ES-I3 (cell line): Measurements from ENCODE around the gene DNMBP.
"Not testable (repeated sequence)": the region's sequence is repeated elsewhere in the genome, so short reads cannot be mapped to it uniquely, and the experiment has no call there.

Experiments used
- H3K36me3 ChIP-seq: 2 replicates; pipeline ENCODE4 v1.6.1; 2013; ENCODE audit warnings: mild to moderate bottlenecking, low read length, control low read depth, moderate library complexity; ENCODE audit not compliant: insufficient read depth
- H3K4me1 ChIP-seq: 2 replicates; pipeline ENCODE4 v1.6.1; 2013; ENCODE audit warnings: mild to moderate bottlenecking, control low read depth, low read length; ENCODE audit not compliant: insufficient read depth
- H3K9ac ChIP-seq: 2 replicates; pipeline ENCODE4 v1.6.1; 2013; ENCODE audit warnings: low read depth, mild to moderate bottlenecking, low read length, moderate library complexity
- H3K9me3 ChIP-seq: 2 replicates; pipeline ENCODE4 v1.6.1; 2013; ENCODE audit warnings: mild to moderate bottlenecking, low read length, moderate library complexity; ENCODE audit not compliant: control insufficient read depth, insufficient read depth

The DNMBP gene

DNA sequence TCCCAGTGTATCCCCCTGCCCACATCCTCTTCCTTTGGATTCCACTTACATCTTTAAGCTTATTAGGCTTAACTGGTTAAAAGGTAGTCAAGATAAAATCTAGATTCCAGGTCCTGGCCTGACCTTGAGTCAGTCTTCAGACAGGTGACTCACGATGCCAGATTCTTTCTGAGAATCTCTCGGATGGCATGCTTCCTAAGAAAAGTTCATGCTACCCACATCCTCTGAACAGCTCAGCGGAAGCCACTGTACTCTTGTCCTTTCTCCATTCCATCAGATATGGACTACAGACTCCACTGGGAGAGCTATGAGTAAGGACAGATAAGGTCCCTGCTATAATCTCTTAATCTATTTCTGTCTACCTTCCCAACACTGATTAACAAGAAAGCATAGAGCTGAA, 43.4 kb downstream of the DNMBP start:
- Histone ChIP-seq H3K9me3 (no peaks in the 10 kb centered on the region), H3K9ac (no peak overlapping the region), H3K4me1 (no peaks in the 10 kb centered on the region), H3K36me3 (no peaks in the 10 kb centered on the region)

DNA sequence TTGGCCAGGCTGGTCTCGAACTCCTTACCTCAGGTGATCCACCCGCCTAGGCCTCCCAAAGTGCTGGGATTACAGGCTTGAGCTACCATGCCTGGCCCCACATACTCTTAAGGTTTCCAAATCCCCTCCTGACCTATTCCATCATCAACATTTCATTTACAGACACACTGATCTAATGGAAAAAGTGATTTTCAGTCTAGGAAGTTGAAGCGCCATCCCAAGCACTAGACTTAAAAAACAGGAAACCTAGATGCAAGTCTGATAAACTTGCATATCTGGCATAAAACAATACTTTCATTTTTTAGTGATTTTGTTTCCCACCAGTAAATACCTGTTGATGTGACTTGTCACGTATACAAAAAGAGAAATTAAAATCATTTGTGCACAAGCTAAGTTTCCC, 44.0 kb downstream of the DNMBP start:
- no peak overlapping the region for H3K9ac ChIP-seq
- H3K36me3 ChIP-seq = no peaks in the 10 kb centered on the region
- no peaks in the 10 kb centered on the region for H3K9me3 ChIP-seq
- H3K4me1 ChIP-seq = no peaks in the 10 kb centered on the region

DNA sequence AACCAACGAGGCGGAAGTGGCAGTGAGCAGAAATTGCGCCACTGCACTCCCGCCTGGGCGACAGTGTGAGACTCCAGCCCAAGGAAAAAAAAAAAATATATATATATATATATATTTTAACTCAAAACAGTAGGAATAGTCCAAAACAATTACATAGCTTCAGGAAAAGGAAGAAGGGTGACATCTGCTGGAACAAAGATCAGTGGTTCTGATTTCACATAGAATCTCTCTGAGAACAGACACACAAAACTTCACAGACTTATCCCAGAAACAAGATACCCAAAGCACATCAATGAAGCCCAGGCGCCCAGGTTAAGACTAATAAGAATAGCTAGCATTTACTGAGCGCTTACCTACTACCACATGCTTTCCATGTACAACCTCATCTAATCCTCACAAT, 45.0 kb downstream of the DNMBP start:
- H3K4me1 ChIP-seq = no peaks in the 10 kb centered on the region
- no peak overlapping the region for H3K9ac ChIP-seq
- H3K36me3 ChIP-seq = no peaks in the 10 kb centered on the region
- no peaks in the 10 kb centered on the region for H3K9me3 ChIP-seq

DNA sequence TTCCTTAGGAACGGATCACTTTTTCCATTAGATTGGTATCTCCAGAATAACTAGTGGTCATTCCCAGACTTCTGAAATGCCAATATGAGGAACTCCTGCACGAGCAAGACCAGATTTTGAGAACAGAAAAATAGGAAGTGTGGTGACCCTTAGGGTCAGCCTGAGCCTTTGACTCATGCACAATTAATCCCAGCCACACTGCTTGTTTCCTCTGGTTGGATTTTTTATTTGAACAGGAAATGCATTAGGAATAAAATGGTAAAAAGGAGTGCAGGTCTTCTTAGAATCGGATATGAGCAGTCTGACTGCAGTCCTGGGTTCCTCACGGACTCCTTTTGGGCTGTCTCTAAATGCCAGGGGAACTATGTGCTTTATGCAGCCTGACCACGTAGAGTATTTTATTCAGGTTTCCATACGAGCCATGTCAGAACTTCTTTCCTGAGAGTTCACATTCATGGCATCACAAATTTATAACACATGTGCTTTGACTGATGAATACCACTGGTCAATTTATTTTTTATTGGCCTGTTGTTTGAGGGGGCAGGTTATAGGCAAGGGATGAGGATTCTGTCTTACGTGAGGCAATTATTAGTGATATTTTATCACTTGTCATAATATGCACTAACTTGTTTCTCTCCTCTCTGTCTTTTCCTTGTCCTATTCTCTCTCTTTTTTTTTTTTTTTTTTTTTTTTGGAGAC, 46.1 kb downstream of the DNMBP start:
- H3K9me3 ChIP-seq, H3K36me3 ChIP-seq, H3K9ac ChIP-seq, H3K4me1 ChIP-seq: not testable (repeated sequence)

DNA sequence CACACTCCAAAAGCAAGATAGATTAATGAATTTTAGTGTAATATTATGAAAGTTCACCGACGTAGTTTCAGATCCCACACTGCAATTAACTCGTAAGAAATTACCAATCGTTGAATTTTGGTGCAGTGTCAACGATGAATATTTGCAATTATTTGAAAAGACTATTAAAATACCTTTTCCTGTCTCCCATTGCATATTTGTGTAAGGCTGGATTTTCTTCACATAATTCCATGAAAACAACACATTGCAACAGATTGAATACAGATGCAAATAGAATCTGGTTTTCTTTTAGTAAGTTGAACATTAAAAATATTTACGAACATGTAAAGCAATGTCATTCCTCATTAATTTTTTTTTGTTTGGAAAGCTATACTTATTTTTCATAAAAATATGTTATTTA, 50.9 kb downstream of the DNMBP start:
- H3K36me3 ChIP-seq = peaks cover 25% of the 10 kb centered on the region
- H3K4me1 ChIP-seq = no peaks in the 10 kb centered on the region
- H3K9ac ChIP-seq = no peak overlapping the region
- no peaks in the 10 kb centered on the region; the same call in 1 of the 2 replicates for H3K9me3 ChIP-seq

DNA sequence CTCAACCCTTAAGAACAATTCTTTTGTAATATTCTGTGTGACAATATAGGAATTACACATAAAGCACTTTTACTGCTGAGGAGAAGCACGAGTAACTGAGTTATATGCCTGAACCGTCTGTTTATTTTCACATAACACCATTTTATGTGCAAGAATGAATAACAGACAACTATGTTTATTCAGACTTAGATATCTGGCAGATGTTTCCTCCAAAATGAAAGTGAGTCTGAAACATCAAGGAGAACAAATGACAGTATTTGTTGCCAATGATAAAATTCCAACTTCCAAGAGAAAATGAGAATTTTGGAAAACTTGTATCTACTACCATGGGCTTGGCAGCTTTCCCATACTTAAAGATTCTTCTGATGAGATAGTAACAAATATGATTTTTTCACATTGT, 51.4 kb downstream of the DNMBP start:
- peaks cover 25% of the 10 kb centered on the region for H3K36me3 ChIP-seq
- no peaks in the 10 kb centered on the region; the same call in 1 of the 2 replicates for H3K9me3 ChIP-seq
- H3K9ac ChIP-seq = no peak overlapping the region
- no peaks in the 10 kb centered on the region for H3K4me1 ChIP-seq

DNA sequence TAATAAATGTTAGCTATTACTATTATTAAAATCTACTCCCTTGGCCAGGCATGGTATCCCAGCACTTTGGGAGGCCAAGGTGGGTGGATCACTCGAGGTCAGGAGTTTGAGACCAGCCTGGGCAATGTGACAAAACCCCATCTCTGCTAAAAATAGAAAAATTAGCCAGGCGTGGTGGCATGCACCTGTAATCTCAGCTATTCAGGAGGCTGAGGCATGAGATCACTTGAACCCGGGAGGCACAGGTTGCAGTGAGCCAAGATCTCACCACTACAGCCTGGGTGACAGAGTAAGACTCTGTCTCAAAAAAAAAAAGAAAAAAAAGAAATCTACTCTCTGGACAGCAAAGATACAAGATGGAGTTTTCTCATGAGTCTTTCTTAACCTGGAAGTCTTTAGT, 56.2 kb downstream of the DNMBP start:
- peaks cover 28% of the 10 kb centered on the region for H3K36me3 ChIP-seq
- H3K9ac ChIP-seq, H3K9me3 ChIP-seq, H3K4me1 ChIP-seq: not testable (repeated sequence)

DNA sequence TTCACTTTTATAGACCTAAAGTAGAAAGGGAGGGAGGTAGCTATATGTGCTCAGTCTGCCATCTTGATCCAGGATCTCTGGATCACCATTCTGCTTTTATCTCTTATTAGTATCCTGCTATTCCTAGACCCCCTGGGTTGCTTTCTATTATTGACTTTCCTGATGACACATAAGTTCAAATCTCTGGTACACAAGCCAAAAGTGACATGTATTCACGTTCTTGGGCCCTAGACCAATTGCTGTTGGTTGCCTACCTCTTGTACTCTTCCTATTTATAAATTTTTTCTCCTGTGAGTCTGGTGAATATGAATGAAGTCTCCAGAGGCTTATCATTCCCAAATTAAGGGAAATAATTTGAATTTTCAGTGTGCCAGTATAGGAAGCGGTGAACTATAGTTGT, 56.9 kb downstream of the DNMBP start:
- peaks cover 28% of the 10 kb centered on the region for H3K36me3 ChIP-seq
- no peaks in the 10 kb centered on the region for H3K4me1 ChIP-seq
- no peak overlapping the region for H3K9ac ChIP-seq
- no peaks in the 10 kb centered on the region; the same call in 1 of the 2 replicates for H3K9me3 ChIP-seq

DNA sequence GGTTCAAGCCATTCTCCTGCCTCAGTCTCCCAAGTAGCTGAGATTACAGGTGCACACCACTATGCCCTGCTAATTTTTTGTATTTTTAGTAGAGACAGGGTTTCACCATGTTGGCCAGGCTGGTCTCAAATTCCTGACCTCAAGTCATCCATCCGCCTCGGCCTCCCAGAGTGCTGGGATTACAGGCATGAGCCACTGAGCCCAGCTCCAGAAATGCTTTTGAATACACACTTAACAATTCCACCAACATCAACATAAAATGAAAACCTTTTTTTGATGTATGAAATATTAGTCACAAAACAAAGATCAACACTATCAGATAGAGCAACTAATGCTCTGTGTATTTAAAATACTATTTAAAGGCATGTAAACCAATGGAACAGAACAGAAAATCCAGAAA, 63.7 kb downstream of the DNMBP start:
- H3K36me3 ChIP-seq, H3K9ac ChIP-seq, H3K4me1 ChIP-seq, H3K9me3 ChIP-seq: not testable (repeated sequence)

DNA sequence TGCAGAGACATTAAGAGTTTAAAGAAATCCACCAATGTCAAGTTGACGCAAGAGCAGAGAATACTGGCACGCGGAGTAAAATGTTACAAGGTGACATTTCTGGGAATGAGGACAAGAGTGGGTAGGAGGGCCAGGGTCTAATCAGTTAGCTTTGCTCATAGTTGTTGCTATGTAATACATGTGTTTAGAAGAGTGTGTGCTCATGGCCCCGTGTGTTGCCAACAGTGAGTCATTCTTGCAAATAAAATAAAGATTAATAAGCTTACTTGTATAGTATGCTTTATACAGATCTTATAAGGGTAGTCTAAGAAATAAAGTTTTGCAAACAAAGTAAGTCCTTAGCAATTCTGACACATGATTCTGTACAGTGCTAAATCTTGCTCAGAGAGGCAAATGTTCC, 64.5 kb downstream of the DNMBP start:
- Histone ChIP-seq H3K36me3 (no peaks in the 10 kb centered on the region; the same call in 1 of the 2 replicates), H3K4me1 (no peaks in the 10 kb centered on the region), H3K9me3 (no peaks in the 10 kb centered on the region), H3K9ac (no peak overlapping the region)

DNA sequence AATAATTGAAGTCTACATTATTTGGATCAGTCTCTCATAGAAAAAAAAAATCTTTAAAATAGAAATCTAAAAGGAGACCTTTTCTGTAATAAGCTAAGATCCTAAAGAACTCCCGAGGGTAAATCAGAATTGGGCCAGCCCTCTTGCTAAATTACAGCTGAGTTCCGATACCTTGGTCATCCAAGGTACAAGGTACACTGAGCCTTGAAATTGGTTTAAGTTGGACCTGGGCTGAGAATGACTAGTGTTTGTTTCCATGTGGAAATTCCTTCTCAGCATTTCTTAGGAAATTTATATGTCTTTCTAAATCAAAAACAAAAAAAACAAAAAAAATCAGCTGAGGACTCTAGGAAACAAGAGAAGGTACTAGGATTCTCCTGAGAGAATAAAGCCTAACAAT, 64.9 kb downstream of the DNMBP start:
- Histone ChIP-seq H3K4me1 (no peaks in the 10 kb centered on the region), H3K9me3 (no peaks in the 10 kb centered on the region), H3K36me3 (no peaks in the 10 kb centered on the region; the same call in 1 of the 2 replicates), H3K9ac (no peak overlapping the region)

DNA sequence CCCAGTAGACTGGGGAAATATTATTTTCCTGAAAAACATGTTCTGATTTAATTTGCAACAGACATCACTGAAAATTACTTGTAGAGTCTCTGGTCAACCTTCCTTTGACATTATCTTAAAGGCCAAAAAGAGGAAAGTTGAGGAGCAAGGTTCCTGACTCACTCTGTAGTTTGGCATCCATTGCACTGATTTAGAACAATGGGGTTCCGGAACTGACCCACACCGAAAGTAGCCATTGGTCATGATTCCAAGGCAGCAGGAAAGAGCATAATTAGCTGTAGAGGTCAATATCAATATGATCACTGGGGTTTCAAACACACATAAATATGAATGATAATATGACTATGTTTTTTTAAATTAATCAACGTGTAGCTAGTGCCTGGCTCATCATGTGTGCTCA, 65.8 kb downstream of the DNMBP start:
- Histone ChIP-seq H3K9me3 (0 out of 2 replicates have a peak, but pooled peaks cover 2% of the 10 kb centered on the region), H3K36me3 (no peaks in the 10 kb centered on the region; the same call in 1 of the 2 replicates), H3K4me1 (no peaks in the 10 kb centered on the region), H3K9ac (no peak overlapping the region)

DNA sequence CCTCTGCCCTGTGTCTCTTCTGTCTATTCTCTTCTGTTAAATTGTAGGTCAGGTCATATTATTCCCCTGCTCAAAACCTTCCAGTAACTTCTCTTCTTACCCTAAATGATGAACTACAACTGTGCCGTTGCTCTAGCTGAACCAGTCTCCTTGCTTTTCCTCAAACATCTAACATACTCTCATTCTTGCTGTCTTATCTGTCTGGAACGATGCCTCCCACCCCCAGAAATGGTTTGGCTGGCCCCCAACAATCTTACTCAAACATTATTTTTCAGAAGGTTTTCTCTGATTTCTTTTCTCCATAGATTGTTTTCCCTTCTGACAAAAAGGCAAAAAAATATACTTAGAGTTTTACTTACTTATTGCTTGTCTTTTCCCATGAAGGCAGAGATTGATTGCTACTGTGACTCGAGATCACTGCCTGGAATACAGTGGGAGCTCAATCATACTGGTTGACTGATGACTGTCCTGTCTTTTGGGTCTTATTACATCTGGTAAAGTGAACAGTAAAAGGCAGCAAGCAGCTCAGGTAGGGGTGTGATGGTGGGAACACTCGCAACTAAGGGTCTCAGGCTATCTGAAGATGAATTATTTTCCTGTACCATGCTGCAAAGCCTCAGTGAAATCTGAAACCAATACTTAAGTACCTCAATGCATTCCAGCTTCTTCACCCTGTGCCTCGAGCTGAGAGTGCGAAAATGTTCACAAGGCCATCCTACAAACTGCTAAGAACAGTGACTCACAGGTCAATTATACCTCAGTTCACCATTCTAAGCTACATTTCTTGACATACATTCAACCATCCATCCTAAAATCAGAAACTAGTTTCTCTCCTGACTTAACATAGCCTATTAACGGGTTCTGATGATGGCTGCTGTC, 67.6 kb downstream of the DNMBP start:
- no peaks in the 10 kb centered on the region for H3K4me1 ChIP-seq
- no peaks in the 10 kb centered on the region; the same call in 1 of the 2 replicates for H3K36me3 ChIP-seq
- H3K9ac ChIP-seq = no peak overlapping the region
- H3K9me3 ChIP-seq = 0 out of 2 replicates have a peak, but pooled peaks cover 2% of the 10 kb centered on the region

DNA sequence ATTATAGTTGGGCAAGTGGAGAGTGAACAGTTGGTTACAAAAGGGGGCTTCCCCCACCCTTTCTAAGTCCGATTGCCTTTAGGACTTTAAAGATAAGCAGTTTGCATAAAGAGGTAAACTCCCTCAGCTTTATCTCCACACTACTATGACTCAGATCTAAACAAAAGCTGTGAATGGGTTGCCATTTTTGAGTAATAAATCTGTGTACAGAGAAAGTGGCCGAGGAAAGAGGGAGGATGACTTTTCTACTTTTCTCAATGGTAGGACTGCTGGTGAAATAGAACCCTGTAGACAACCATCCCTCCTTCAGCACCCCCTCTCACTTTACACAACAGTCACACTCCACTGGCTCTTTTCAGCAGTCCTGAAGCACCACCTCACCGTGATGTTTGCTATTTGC, 71.2 kb downstream of the DNMBP start:
- H3K9ac ChIP-seq = no peak overlapping the region
- H3K36me3 ChIP-seq = no peaks in the 10 kb centered on the region; the same call in 1 of the 2 replicates
- no peaks in the 10 kb centered on the region for H3K4me1 ChIP-seq
- H3K9me3 ChIP-seq = 0 out of 2 replicates have a peak, but pooled peaks cover 2% of the 10 kb centered on the region

DNA sequence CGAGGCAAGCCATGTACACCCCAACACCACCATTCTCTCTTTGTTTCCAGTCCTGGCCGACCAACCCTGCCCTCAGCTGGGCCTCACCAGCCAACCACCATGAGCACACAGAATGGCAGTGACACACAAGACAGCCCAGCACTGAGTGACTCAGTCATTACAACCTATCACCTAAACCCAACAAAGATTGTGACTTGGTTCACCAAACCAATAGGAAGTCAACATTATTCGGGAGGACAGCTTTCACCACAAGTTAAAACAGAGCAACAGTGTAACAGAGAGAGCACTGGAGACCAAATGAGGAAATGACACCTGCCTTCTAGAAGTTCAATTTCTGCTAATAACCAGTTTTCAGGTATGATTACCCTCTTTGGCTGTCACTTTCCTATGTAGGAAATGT, 72.1 kb downstream of the DNMBP start:
- Histone ChIP-seq H3K9ac (no peak overlapping the region), H3K36me3 (no peaks in the 10 kb centered on the region; the same call in 1 of the 2 replicates), H3K9me3 (0 out of 2 replicates have a peak, but pooled peaks cover 2% of the 10 kb centered on the region), H3K4me1 (no peaks in the 10 kb centered on the region)
